Fibroblast of villous mesenchyme (primary cell): Measurements from ENCODE around the gene TPMT. TPM values are rescaled to one million over a fixed set of nuclear protein-coding genes. Genes with fewer than 3 reads are reported as not detected.

ENCODE experiments used
- DNase-seq: peaks from one replicate; pipeline ENCODE4 v3.0.0-alpha.2; 2010; ENCODE audit warnings: low read depth
- H3K4me3 ChIP-seq: 2 replicates; pipeline ENCODE4 v1.5.1; 2011; ENCODE audit warnings: low read depth, mild to moderate bottlenecking, low read length
- CTCF ChIP-seq: IDR thresholded peaks from 2 replicates; pipeline ENCODE4 v1.5.1; 2012; ENCODE audit warnings: low read depth, mild to moderate bottlenecking, low read length; ENCODE audit not compliant: insufficient read depth
- total RNA-seq: library from RNA; depleted of rRNA; stranded (reverse); fragments of >200 nt; gene quantifications from 2 replicates; pipeline ENCODE4 v1.2.3, GENCODE V29; 2012

Gene TPMT
- total RNA-seq, 1 donor: 16.4 TPM

GRCh38 chr6:18148304-18149025 is 6.4 kb downstream of the TPMT start:
- TF ChIP-seq CTCF: no peak
- H3K4me3 ChIP-seq: no peak overlapping the region
- peak; percentile 94 for DNase-seq

- H3K4me3 ChIP-seq: no peak overlapping the region
- no peak for DNase-seq
- no peak for TF ChIP-seq CTCF
Observed at GRCh38 chr6:18147616-18148015, 7.3 kb downstream of the TPMT start.

GRCh38 chr6:18147160-18147559 is 7.7 kb downstream of the TPMT start:
- peak; percentile 17 for DNase-seq
- no peak for TF ChIP-seq CTCF
- H3K4me3 ChIP-seq: no peak overlapping the region

- no peak for DNase-seq
- TF ChIP-seq CTCF: no peak
- no peak overlapping the region for H3K4me3 ChIP-seq
Observed at GRCh38 chr6:18142591-18142861, 12.4 kb downstream of the TPMT start.

GRCh38 chr6:18141805-18142590 is 12.9 kb downstream of the TPMT start:
- no peak overlapping the region for H3K4me3 ChIP-seq
- TF ChIP-seq CTCF: no peak
- DNase-seq: no peak

GRCh38 chr6:18139935-18140621 is 14.8 kb downstream of the TPMT start:
- no peak for TF ChIP-seq CTCF
- H3K4me3 ChIP-seq: no peak overlapping the region
- no peak for DNase-seq
